ENCODE data around the gene MAPK8IP1.

DNA sequence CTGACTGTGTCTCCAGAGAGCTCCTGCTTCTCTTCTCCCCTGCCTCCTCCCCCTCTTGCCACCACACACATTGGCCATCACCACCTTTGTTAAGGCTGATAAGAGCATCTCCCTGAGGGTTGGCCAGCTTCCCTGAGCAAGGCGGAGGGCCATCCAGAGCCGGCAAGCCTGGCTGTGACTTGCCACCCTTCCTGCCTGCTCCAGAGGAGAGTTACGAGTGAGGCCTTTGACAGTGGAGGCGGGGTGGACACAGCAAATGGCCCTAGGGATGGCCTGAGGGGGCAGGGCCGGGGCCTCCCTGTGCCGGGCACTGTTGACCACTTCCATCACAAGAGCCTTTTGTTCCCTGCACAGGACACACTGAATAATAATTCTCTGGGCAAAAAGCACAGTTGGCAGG lies 16.2 kb downstream of the MAPK8IP1 start:
- TF ChIP-seq CTCF (IDR thresholded peaks at IDR 0.05; ENCODE audit: insufficient read depth, low read length) (no peak), POLR2AphosphoS5 (IDR thresholded peaks at IDR 0.05; ENCODE audit: low read depth) (no peak), SPI1 (IDR thresholded peaks at IDR 0.05; ENCODE audit: borderline replicate concordance, low read depth) (no peak), GABPA (IDR thresholded peaks at IDR 0.05; ENCODE audit: low read depth) (no peak)
- TF ChIP-seq, protein P1, sequence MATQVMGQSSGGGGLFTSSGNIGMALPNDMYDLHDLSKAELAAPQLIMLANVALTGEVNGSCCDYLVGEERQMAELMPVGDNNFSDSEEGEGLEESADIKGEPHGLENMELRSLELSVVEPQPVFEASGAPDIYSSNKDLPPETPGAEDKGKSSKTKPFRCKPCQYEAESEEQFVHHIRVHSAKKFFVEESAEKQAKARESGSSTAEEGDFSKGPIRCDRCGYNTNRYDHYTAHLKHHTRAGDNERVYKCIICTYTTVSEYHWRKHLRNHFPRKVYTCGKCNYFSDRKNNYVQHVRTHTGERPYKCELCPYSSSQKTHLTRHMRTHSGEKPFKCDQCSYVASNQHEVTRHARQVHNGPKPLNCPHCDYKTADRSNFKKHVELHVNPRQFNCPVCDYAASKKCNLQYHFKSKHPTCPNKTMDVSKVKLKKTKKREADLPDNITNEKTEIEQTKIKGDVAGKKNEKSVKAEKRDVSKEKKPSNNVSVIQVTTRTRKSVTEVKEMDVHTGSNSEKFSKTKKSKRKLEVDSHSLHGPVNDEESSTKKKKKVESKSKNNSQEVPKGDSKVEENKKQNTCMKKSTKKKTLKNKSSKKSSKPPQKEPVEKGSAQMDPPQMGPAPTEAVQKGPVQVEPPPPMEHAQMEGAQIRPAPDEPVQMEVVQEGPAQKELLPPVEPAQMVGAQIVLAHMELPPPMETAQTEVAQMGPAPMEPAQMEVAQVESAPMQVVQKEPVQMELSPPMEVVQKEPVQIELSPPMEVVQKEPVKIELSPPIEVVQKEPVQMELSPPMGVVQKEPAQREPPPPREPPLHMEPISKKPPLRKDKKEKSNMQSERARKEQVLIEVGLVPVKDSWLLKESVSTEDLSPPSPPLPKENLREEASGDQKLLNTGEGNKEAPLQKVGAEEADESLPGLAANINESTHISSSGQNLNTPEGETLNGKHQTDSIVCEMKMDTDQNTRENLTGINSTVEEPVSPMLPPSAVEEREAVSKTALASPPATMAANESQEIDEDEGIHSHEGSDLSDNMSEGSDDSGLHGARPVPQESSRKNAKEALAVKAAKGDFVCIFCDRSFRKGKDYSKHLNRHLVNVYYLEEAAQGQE (IDR thresholded peaks at IDR 0.05; ENCODE audit: insufficient replicate concordance, low read depth): no peak

Measured in HL-60 (cell line).